DMS53 treated with DMSO at 0.1 percent for 48 hours (cell line): ENCODE data around the gene ST3GAL5.

ENCODE experiments used
- DNase-seq: peaks from one replicate; lab custom pipeline; 2025; ENCODE audit not compliant: unreplicated experiment; lab: John Stamatoyannopoulos, UW

The ST3GAL5 gene

GRCh38 chr2:85917887-85918795 is 29.4 kb upstream of the ST3GAL5 start:
- DNase-seq: no peak

GRCh38 chr2:85915606-85916303 is 27.0 kb upstream of the ST3GAL5 start:
- DNase-seq: no peak

GRCh38 chr2:85914922-85915321 is 26.1 kb upstream of the ST3GAL5 start:
- DNase-seq: no peak

GRCh38 chr2:85913884-85914881 is 25.4 kb upstream of the ST3GAL5 start:
- no peak for DNase-seq

- DNase-seq: no peak
Observed at GRCh38 chr2:85911814-85912692, 23.3 kb upstream of the ST3GAL5 start.

- no peak for DNase-seq
Observed at GRCh38 chr2:85911097-85911496, 22.3 kb upstream of the ST3GAL5 start.

- no peak for DNase-seq
Observed at GRCh38 chr2:85909005-85909404, 20.2 kb upstream of the ST3GAL5 start.

- DNase-seq: no peak
Observed at GRCh38 chr2:85908506-85908905, 19.7 kb upstream of the ST3GAL5 start.

GRCh38 chr2:85907671-85908157 is 18.9 kb upstream of the ST3GAL5 start:
- DNase-seq: no peak

- DNase-seq: no peak
Observed at GRCh38 chr2:85906748-85907147, 18.0 kb upstream of the ST3GAL5 start.

GRCh38 chr2:85905891-85906290 is 17.1 kb upstream of the ST3GAL5 start:
- no peak for DNase-seq

- DNase-seq: no peak
Observed at GRCh38 chr2:85905187-85905666, 16.4 kb upstream of the ST3GAL5 start.

GRCh38 chr2:85903849-85904248 is 15.1 kb upstream of the ST3GAL5 start:
- DNase-seq: no peak

- DNase-seq: no peak
Observed at GRCh38 chr2:85902496-85902895, 13.7 kb upstream of the ST3GAL5 start.

GRCh38 chr2:85901155-85901554 is 12.4 kb upstream of the ST3GAL5 start:
- DNase-seq: no peak

- DNase-seq: no peak
Observed at GRCh38 chr2:85900366-85900765, 11.6 kb upstream of the ST3GAL5 start.

- DNase-seq: no peak
Observed at GRCh38 chr2:85899849-85900248, 11.1 kb upstream of the ST3GAL5 start.

GRCh38 chr2:85899284-85899683 is 10.5 kb upstream of the ST3GAL5 start:
- DNase-seq: no peak

- no peak for DNase-seq
Observed at GRCh38 chr2:85898881-85899280, 10.1 kb upstream of the ST3GAL5 start.
